ENCODE data around the gene GPR162.
"Not testable (repeated sequence)": the region's sequence is repeated elsewhere in the genome, so short reads cannot be mapped to it uniquely, and the experiment has no call there.

GPR162 gene

DNA sequence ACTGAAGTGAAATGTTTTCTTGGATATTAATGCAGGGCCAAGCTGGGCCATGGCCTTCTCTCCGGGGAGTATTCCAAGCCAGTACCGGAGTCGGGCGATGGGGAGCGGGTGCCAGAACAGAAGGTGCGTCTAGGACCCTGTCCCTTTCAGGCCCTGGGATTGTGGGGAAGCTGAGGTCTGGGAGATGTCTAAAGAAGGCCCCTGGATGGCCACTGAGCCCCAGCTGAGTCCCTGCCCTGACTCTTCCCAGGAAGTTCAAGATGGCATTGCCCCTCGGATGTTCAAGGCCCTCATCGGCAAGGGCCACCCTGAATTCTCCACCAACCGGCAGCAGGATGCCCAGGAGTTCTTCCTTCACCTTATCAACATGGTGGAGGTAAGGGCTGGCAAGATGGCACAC lies 38.5 kb downstream of the GPR162 start:
- no peak for DNase-seq

DNA sequence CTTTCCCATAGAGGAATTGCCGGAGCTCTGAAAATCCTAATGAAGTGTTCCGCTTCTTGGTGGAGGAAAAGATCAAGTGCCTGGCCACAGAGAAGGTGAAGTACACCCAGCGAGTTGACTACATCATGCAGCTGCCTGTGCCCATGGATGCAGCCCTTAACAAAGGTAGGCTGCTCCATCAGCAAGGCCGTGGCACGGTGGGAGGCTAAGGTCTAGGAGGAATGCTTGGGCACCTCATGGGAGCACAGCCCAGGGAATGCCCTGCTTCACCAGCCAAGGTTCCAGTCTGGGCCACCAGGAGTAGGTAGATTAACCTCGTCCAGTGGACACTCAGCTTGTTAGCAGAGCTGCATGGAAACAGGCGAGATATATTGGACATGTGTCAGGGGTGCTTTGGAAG lies 39.3 kb downstream of the GPR162 start:
- no peak for DNase-seq

DNA sequence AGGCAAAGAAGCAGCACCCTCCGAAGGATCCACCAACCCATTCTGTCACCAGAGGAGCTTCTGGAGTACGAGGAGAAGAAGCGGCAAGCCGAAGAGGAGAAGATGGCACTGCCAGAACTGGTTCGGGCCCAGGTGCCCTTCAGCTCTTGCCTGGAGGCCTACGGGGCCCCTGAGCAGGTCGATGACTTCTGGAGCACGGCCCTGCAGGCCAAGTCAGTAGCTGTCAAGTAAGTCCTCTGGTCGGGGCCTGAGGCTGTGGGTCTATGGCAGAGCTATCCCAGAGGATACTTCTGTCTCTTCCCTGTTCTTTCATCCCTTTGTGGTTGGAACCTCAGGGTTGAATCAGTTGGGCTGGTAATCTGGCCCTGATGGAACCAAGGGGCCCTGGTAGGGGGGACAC lies 39.8 kb downstream of the GPR162 start:
- DNase-seq: no peak

DNA sequence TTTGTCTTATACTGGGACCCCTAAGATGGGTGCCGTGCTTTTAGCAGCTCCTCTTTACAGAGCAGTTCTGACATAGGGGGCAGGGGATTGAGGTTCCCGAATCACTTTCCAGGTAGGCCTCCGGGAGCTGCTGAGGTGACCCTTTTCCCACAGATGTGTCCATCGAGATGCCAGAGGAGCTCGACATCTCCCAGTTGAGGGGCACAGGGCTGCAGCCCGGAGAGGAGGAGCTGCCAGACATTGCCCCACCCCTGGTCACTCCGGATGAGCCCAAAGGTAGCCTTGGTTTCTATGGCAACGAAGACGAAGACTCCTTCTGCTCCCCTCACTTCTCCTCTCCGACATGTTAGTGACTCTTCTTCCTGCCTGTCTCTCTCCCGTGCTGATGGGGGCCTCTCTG lies 41.4 kb downstream of the GPR162 start:
- no peak for DNase-seq

DNA sequence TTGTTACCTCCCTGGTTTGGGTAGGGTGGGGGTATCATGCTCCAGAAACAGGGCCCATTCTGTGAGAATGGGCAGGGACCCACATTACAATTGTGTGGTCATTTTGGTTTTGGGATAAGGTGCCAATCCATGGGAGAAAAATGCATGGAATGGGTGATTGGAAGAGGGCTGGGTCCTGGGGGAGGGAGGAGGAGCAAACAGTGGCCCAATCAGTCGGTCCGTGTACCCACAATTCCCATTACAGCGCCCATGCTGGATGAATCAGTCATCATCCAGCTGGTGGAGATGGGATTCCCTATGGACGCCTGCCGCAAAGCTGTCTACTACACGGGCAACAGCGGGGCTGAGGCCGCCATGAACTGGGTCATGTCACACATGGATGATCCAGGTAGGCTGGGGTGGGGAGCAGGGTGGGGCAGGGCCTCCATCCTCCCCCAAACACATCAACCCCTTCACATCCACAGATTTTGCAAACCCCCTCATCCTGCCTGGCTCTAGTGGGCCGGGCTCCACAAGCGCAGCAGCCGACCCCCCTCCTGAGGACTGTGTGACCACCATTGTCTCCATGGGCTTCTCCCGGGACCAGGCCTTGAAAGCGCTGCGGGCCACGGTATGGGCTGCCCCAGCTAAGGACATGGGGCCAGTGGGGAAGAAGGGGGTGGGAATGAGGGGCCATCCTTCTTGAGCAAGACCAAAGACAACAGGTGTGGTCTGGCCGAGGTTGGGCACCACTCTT lies 42.1 kb downstream of the GPR162 start:
- no peak for DNase-seq

DNA sequence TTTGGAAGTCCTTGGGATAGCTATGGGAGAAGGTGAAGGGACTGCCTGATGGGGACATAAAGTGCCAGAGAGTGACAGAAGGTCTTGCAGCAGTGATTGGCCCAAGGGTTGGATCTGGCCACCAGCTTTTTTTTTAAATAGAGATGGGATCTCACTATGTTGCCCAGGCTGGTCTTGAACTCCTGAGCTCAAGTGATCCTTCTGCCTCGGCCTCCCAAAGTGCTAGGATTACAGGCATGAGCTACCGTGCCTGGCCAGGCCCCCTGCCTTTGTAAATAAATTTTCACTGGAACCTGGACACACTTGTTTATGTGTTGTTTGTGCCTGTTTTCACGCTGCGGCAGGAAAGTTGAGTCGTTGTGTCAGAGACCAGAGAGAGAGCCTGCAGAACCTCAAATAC lies 43.7 kb downstream of the GPR162 start:
- DNase-seq: not testable (repeated sequence)

DNA sequence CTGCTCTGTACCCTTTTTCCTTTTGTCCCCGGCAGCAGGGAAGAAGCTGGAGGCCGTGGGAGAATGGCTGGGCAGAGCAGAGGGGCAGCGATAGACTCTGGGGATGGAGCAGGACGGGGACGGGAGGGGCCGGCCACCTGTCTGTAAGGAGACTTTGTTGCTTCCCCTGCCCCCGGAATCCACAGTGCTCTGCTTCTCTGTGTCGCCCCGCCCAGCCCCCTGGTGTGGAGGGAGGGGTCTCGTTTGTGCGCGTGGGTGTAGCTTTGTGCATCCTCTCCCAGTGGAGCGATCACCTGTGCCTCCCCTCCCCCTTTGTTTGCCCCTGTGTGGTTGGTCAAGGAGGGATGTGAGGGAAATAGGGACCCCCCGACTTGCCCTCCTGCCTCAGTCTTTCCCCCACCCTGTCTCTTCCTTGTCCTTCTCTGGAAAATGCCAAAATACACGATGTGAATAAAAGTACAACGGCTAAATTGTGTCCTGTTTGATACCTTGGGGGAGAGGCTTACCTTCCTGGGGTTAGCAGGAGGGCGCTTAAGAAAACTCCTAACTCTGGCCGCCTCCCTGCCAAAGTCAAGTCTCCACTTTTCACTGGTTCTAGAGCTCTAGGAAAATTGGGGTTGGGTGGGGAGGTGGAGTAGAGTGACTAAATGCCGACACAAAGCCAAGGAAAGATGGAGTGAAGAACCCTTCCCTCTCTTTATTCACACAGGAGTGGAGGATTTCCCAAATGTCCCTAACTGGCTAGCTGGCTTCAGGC lies 44.7 kb downstream of the GPR162 start:
- DNase-seq: no peak

DNA sequence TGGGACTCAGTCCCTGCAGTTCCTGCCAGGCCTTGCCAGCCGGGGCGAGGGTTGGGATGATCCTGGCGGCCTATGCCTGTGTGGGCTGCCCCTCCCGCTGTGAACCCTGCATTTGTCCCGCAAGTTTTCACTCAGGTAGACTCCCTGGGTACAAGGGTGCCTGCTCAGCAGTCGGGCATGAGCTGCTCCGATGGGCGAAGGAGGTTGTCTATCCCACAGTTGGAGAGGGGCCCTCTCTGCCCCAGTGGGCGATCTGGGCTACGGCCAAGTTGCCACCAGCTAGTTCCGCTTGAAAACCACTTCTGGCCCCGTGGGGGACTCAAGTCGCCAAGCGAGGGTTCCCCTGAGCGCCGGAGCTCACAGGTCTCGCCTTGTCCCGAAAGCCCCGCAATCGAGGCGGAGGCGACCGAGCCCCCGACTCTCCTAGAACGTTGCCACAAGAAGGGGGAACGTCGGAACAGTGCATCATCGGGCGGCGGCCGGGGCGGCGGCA lies 45.3 kb downstream of the GPR162 start:
- DNase-seq: no peak

DNA sequence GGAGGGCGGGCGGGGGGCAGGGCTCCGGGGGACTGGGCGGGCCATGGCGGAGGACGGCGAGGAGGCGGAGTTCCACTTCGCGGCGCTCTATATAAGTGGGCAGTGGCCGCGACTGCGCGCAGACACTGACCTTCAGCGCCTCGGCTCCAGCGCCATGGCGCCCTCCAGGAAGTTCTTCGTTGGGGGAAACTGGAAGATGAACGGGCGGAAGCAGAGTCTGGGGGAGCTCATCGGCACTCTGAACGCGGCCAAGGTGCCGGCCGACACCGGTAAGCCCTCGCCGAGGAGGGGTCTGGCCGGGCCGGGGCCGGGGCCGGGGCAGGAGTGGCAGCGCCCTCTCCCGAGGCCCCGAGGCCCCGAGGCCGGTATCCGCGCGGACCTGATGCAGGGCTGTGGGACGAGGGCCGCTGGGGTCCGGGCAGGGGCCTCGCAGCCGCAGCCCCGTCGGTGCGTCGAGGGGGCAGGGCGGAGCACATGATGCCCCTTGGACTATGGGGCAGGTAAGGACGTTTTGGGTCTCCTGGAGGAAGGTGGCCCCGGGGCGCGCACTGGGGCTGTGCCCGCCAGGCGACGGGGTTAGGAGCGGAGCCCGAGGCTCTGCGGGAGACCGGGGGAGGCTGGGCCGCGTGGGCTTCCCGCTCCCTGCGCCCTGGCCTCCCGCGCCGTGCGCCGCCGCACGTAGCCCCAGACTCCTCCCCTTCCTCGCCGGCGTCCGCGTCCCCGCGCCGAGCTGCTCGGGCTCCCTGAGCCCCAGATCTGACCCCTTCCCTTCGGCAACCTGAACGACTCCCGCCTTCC lies 46.0 kb downstream of the GPR162 start, which contains the start of gene TPI1:
Gene TPI1 (plus strand): TSS at position 119 of the 798 bp plus-strand sequence. CDS start 36 bp downstream, at position 155.
- peak; percentile 76 for DNase-seq

DNA sequence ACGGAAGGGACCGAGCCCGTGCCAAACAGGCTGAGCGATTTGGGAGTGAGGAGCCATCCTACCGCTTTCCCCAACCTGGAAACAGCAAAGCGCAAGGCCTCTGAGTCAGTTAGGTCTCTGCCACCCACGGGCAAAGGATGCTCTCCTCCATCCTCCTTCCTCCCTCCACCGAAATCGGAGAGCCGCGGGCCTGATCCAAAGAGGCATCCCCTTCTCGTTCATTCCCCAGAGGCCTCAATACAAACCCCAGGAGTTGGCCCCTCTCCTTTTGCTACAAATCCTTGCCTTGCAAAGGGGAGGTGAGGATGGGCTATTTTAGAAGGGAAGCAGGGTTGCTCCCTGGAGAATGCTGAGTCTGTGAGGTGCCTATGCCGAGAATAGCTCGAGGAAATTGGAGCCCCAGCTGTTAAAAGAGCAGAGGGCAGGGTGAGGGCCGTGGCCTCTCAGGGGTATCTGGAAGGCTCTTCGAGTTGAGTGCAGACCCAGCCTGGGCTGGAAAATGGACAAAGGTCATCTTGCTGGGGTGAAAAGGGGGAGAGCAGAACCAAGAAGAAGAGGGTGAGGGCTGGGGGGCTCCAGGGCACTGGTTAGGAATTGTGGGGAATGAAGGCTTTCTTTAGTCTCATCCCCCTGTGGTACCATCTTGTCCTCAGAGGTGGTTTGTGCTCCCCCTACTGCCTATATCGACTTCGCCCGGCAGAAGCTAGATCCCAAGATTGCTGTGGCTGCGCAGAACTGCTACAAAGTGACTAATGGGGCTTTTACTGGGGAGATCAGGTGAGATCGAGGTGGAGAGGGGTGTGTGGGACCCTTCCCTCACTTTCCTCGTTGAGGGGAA lies 46.8 kb downstream of the GPR162 start:
- DNase-seq: no peak

DNA sequence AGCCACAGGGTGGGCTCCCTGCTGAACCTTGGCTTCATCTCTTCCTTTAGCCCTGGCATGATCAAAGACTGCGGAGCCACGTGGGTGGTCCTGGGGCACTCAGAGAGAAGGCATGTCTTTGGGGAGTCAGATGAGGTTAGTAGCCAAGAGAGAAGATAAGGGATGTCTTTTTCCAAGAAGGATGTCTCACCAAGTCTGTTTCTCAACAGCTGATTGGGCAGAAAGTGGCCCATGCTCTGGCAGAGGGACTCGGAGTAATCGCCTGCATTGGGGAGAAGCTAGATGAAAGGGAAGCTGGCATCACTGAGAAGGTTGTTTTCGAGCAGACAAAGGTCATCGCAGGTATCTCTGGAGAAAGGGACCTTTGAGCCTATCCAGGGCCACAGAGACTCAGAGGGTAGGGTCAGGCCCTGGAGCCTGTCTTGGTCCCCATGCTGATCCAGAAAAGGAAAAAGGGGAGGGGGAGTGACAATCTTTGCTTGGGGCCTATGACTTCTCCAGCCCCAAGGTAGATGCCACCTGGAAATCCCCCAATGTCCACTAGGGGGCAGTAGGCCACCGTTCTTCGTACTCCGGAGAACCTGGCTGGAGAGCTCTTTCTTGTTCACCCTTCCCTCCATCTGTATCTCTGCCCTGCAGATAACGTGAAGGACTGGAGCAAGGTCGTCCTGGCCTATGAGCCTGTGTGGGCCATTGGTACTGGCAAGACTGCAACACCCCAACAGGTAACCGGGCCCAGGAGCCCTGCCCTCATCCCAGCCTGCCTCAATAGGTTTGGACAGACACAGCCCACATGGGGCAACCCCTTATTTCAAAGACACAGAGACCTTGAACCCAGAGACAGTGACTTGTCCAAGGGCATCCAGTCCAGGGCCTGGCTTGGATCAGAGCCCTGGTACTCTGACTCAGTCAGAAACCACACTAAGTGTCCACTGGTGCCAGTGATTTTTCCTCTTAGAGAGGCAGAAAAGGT lies 47.7 kb downstream of the GPR162 start:
- peak; percentile 67 for DNase-seq

DNA sequence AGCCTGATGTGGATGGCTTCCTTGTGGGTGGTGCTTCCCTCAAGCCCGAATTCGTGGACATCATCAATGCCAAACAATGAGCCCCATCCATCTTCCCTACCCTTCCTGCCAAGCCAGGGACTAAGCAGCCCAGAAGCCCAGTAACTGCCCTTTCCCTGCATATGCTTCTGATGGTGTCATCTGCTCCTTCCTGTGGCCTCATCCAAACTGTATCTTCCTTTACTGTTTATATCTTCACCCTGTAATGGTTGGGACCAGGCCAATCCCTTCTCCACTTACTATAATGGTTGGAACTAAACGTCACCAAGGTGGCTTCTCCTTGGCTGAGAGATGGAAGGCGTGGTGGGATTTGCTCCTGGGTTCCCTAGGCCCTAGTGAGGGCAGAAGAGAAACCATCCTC lies 48.7 kb downstream of the GPR162 start:
- DNase-seq: not testable (repeated sequence)

DNA sequence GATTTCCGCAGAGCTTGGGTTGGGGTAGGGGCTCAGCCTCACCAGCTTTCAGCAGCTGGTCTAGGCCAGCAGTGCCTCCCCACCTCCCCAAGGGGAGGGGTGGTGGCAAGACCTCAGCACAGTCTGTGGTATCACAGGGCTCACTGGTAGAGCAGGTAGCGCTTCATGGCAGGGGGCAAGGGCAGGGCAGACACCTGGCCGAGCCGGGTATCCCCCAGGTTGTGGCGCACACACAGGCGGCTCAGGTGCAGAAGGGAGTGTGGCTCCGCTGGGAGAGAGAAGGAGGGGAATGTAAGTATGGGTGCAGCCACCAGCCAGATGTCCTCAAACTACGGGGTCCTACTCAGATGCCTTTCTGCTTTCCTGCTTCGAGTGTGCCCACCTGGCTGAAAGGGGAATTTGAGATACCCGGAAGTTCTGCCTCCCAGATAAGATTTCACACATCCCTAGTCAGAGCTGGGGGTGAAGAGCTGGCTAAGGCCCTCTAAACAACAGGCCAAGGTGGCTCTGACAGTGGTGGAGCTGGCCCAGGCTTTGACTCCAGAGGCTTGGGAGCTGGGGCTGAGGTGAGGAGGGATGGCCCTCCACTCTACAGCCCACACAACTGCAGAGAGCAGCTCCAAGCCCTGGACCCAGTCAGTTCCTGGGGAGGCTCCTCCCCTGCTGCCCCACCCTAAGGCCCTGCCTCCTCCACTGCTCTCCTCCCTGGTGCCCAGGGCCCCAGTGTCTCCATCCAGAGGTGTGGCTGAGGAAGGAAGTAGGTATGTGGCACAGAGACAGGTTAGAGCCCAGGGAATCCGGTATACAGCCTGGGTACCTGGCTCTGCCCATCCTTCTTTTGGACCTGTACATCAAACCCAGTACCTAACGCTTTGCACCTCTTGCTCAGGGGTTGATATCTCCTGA lies 49.7 kb downstream of the GPR162 start:
- no peak for DNase-seq

DNA sequence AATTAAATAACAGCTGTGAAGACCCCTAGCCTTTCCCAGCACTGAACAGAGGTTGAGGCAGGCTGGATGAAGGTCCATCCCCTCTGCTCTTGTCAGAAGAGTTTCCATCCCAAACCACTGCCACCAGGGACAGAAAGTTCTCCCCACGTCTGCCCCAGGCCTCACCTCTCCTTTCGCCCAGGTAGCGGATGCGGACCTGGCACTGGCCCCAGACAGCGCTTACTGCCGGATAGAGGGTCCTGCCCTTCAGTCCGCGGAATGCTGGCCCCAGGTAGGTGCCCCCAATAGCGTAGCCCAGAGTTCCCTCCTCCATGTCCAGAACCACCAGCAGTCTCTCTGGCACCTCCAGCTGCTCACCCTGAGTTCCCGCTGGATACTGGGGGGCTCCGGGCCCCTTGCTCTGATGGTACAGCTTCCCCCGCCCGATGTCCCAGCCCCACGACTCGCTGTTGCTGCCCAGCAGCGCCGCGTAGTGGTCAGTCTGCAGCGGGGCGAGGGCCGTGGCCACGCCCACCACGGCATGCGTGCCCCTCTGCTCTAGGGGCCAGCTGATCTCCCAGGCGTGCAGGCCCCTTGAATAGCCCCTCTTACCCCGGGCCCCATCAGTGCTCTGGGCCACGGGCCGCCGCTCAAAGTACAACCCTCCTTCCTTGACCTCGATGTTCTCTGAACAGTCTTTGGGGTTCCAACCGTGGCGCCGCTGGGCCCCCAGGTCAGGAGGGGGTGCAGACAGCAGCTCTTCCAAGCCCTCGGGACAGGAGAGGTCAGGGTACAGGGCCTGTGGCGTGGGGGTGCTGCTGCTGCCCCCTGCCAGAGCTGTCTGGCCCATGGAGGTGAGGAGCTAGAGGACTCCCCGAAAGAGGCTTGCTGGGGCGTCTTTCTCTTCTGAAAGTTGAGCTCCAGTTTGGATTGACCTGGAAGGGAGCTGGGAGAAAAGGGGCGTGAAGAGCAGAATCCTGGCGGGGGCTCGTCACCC lies 50.7 kb downstream of the GPR162 start:
- DNase-seq: peak; percentile 56

DNA sequence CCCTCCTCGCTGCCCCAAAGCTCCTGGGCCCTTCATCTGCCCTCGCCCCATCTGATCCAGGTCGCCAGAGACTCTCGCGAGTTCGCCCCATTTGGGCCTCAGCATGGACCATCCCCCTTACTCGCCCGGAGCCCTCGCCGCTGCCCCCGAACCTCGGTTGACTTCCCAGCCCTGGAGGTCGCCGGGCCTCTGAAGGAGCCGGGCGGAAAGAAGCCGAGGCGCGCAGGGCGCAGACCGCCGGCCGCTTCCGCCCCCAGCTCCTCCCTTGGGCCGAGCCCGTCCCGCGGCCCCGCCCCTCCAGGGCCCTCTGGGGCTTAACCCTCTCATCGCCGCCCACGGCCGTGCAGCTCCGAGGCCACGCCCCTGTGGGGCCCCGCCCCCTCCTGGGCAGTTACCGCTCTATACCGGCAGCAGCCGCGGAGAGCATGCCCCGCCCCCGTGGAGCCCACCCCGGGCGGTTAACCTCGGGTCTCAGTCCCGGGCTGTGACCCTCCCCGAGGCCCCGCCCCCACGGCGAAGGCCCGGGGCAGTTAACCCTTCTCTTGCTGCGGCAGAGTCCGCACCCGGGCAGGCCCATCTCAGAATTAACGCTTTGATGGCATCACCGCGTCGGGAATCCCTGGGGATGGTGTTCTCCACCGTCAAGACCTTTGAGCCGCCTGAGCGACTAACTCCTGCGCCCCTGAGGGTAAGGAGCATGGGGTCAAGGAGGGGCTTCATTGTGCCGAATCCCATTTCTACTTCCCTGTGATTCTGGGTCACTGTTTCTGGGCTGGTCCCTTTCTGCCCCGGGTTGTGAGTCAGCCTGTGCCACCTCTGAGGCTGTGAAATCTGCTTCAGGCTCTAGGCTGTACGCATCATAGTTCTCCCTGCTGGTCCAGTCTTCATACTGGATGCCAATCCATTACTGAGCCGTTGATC lies 51.7 kb downstream of the GPR162 start, which contains the start of gene SPSB2:
Gene SPSB2 (minus strand): TSS at position 210 of the 921 bp plus-strand sequence. CDS start 402 bp downstream, outside the sequence.
- DNase-seq: peak; percentile 93

DNA sequence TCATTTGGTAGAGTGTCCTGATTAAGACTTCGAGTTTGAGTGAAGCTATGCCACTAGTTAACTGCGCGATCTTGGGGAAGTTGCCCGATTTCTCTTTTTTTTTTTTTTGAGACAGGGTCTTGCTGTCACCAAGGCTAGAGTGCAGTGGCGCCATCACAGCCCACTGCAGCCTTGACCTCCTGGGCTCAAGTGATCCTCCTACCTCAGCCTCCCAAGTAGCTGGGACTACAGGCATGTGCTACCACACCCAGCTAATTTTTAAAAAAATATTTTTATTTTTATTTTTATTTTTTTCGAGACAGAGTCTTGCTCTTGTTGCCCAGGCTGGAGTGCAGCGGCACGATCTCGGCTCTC lies 52.4 kb downstream of the GPR162 start:
- not testable (repeated sequence) for DNase-seq

Measured in NCI-H2107 (cell line).